Measurements from ENCODE around the gene AP4B1.

Gene AP4B1

DNA sequence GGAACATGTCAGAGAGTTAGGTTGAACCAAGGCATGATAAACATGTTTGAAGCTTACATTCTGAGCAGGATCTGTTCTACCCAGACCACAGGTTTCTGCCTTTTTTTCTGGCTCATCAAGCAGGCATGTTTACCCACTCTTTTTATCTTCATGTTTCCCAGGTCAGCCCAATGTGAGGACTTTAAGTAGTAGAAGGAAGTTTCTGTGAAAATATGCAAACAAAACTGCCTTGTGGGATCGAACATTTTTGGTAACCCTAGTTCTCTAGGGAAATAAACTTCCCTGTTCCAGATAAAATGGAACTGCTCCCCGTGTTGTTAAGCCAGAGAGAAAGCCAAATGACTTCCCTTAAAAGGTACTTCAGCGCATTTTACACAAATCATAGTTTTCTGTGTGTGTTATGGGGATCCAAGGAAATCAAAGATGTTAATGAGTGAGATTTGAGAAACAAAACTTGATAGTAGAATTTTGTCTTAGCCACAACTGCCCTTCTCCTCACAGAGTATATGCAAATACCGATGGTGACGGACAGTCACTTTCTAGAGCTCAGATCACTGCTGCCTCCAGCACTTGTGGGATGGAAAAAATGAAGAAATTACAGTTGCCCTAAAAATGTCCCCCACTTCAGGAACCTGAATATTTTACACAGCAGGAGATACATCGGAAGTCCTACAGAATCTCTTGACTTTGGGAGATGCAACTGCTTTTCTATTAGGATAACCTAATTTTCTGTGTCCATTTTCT lies 23.8 kb upstream of the AP4B1 start:
- no peaks in the 10 kb centered on the region for H3K27me3 ChIP-seq (ENCODE audit: control insufficient read depth, insufficient read depth, low read length)
- no peaks in the 10 kb centered on the region for H3K36me3 ChIP-seq (ENCODE audit: control insufficient read depth, insufficient read depth, low read length)
- H3K27ac ChIP-seq (ENCODE audit: low read depth, low read length) = peak overlapping the region; percentile 99
- H3K9ac ChIP-seq (ENCODE audit: low read length) = peak overlapping the region; percentile 97
- H3K4me1 ChIP-seq (ENCODE audit: control insufficient read depth, insufficient read depth, low read length) = peaks cover 20% of the 10 kb centered on the region
- H3K4me3 ChIP-seq (ENCODE audit: low read length) = peak overlapping the region; percentile 99

DNA sequence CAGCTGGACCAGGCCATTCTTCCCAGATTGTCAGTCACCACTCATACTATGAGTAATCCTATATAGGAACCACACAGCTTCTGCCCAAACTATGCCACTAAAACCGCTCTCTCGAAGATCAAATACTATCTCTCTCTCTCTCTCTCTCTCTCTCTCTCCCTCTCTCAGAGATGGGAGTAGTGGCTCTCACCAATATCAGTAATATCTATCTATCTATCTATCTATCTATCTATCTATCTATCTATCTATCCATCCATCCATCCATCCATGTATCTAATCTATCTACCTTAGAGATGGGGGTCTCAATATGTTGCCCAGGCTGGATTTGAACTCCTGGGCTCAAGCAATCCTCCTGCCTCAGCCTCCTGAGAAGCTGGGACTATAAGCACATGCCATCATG lies 19.9 kb upstream of the AP4B1 start:
- no peaks in the 10 kb centered on the region for H3K36me3 ChIP-seq (ENCODE audit: control insufficient read depth, insufficient read depth, low read length)
- no peaks in the 10 kb centered on the region for H3K27me3 ChIP-seq (ENCODE audit: control insufficient read depth, insufficient read depth, low read length)
- no peak overlapping the region for H3K9ac ChIP-seq (ENCODE audit: low read length)
- H3K27ac ChIP-seq (ENCODE audit: low read depth, low read length) = no peak overlapping the region
- H3K4me3 ChIP-seq (ENCODE audit: low read length) = no peak overlapping the region
- H3K4me1 ChIP-seq (ENCODE audit: control insufficient read depth, insufficient read depth, low read length) = peaks cover 6% of the 10 kb centered on the region

DNA sequence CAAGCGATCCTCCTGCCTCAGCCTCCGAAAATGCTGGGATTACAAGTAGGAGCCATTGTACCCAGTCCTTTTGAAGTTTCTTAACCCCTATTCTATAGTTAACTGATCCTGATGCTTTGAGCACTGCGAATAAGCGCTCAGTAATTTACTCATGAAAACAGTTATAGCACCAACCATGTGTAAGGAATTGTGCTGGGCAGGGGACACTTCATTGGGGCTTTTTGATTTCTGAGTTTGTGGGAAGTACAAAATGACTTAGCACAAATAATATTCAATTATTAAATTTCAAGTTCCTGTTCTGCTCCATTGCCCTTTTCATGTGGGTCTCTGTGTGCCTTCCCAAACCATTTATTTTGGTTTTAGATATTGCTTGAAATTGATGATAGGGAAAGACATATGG lies 18.4 kb upstream of the AP4B1 start:
- H3K4me3 ChIP-seq (ENCODE audit: low read length) = no peak overlapping the region

DNA sequence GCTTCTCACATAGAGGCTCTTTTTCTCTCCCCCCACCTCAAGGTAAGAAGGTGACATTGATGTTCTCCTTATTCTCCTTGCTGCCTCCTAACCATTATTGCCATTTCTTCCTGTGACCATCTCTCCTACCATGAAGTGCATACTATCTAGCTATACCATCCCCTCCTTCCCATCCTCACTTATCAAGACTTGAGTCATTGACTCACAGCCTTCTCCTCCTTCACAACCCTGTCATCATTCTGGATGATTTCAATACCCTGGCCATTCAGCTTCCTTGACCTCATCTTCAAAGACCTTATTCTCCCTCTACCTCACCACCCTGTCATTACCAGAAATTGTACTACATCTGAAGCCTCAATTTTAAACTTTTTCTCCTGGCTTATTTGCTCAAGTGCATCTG lies 13.6 kb upstream of the AP4B1 start:
- no peak overlapping the region for H3K27ac ChIP-seq (ENCODE audit: low read depth, low read length)
- peaks cover 2% of the 10 kb centered on the region for H3K4me1 ChIP-seq (ENCODE audit: control insufficient read depth, insufficient read depth, low read length)

More for the DNA sequence above, 18.4 kb upstream of the AP4B1 start:
- no peak overlapping the region for H3K27ac ChIP-seq (ENCODE audit: low read depth, low read length)
- H3K9ac ChIP-seq (ENCODE audit: low read length) = no peak overlapping the region
- no peaks in the 10 kb centered on the region for H3K36me3 ChIP-seq (ENCODE audit: control insufficient read depth, insufficient read depth, low read length)
- H3K27me3 ChIP-seq (ENCODE audit: control insufficient read depth, insufficient read depth, low read length) = no peaks in the 10 kb centered on the region
- H3K4me1 ChIP-seq (ENCODE audit: control insufficient read depth, insufficient read depth, low read length) = no peaks in the 10 kb centered on the region

DNA sequence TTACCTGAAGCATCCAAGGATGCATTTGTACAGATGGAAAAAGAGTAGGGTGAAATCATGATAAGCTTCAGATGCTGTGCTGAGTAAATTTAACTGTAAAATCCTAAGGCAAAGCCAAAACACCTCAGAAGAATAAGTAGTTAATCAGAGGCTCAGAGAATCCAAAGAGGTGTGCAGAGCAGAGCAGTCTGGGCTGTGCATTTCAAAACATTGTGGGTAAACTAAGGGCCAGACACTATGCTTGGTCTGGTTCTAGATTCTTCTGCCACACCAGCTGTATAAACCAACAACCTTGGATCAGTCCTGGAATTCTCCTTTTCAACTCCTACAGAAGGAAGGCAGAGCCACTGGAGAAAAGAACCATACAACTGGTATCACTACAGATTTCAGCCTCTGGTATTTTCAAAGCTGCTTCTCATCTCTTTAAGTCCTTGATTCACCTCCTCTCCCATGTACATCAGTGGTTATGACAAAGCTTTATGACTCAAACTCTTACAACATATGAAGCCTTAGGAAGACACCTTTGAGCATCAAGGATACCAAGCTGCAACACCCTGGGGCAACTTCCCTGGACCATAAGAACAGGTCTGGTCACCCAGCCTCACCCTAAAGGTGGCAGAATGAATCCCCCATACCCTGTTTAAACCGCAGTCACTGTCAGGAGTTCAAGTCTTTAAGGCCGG lies 12.9 kb upstream of the AP4B1 start:
- H3K27ac ChIP-seq (ENCODE audit: low read depth, low read length) = no peak overlapping the region
- peaks cover 10% of the 10 kb centered on the region for H3K4me1 ChIP-seq (ENCODE audit: control insufficient read depth, insufficient read depth, low read length)
- no peaks in the 10 kb centered on the region for H3K27me3 ChIP-seq (ENCODE audit: control insufficient read depth, insufficient read depth, low read length)
- no peak overlapping the region for H3K9ac ChIP-seq (ENCODE audit: low read length)
- no peaks in the 10 kb centered on the region for H3K36me3 ChIP-seq (ENCODE audit: control insufficient read depth, insufficient read depth, low read length)
- no peak overlapping the region for H3K4me3 ChIP-seq (ENCODE audit: low read length)

More for the DNA sequence above, 13.6 kb upstream of the AP4B1 start:
- Histone ChIP-seq H3K9ac (ENCODE audit: low read length) (no peak overlapping the region), H3K27me3 (ENCODE audit: control insufficient read depth, insufficient read depth, low read length) (no peaks in the 10 kb centered on the region), H3K4me3 (ENCODE audit: low read length) (no peak overlapping the region), H3K36me3 (ENCODE audit: control insufficient read depth, insufficient read depth, low read length) (no peaks in the 10 kb centered on the region)

DNA sequence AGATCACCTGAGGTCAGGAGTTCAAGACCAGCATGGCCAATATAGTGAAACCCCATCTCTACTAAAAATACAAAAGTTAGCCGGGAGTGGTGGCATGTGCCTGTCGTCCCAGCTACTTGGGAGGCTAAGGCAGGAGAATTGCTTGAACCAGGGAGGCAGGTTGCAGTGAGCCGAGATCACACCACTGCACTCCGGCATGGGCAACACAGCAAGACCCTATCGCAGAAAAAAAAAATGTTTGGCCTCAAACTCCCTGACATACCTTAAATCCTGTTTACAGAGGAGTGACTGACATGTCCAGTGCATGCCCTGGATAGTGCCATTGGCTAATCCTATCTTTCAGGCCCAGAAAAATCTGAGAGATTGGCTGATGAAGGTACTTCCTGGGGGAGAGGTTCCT lies 12.4 kb upstream of the AP4B1 start:
- no peak overlapping the region for H3K9ac ChIP-seq (ENCODE audit: low read length)
- no peak overlapping the region for H3K4me3 ChIP-seq (ENCODE audit: low read length)
- no peak overlapping the region for H3K27ac ChIP-seq (ENCODE audit: low read depth, low read length)
- H3K27me3 ChIP-seq (ENCODE audit: control insufficient read depth, insufficient read depth, low read length) = no peaks in the 10 kb centered on the region
- H3K36me3 ChIP-seq (ENCODE audit: control insufficient read depth, insufficient read depth, low read length) = no peaks in the 10 kb centered on the region
- peaks cover 13% of the 10 kb centered on the region for H3K4me1 ChIP-seq (ENCODE audit: control insufficient read depth, insufficient read depth, low read length)

DNA sequence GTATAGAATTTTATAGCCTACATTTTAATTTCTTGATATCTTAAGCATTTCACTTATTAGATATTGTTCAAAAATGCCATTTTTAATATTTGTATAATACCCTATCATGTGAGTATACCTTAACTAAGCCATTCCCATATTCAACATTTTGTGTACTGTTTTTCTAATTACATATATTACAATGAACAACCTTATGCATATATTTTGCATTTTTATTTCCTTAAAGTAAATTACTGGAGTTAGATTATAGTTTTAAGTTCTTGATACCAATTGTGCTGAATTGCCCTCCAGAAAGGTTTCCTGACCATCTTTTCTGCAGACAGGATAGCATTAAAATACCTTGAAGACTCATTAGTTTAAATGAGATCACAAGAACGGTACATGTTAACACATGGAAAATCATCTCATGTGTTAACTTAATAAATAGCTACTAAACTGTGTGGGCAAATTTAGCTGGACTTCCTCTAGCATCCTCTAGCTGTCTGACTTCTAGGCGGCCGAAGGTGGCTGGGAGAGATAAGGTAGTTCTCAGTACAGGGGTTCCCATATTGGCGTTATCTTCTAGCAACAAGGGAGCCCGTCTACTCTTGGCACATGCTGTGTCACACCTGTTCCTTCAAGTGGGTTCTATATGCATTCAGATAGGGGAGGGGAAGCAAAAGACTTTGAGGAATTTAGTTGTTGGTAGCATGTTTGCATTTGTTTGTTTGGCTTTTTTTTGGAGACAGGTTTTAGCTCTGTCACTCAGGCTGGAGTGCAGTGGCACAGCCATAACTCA lies 9.5 kb upstream of the AP4B1 start:
- H3K9ac ChIP-seq (ENCODE audit: low read length) = no peak overlapping the region
- peaks cover 6% of the 10 kb centered on the region for H3K36me3 ChIP-seq (ENCODE audit: control insufficient read depth, insufficient read depth, low read length)
- no peaks in the 10 kb centered on the region for H3K27me3 ChIP-seq (ENCODE audit: control insufficient read depth, insufficient read depth, low read length)
- peaks cover 13% of the 10 kb centered on the region for H3K4me1 ChIP-seq (ENCODE audit: control insufficient read depth, insufficient read depth, low read length)
- no peak overlapping the region for H3K4me3 ChIP-seq (ENCODE audit: low read length)
- no peak overlapping the region for H3K27ac ChIP-seq (ENCODE audit: low read depth, low read length)

DNA sequence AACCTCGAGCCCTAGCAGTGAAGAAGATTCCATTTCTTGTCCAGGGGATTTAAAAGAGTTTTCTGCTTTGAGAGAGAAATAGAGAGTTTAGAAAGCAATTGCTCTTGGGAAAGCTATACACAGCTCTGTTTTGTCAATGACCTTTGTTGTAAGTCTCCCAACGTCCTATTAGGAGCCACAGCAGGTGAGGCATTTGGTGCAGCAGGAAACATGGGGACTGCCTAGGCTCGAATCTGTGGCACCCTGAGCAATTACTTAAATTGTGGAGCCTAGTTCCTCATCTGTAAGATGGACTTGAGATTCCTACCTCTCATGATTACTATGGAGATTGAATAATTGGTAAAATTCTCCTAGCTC lies 8.7 kb upstream of the AP4B1 start:
- Histone ChIP-seq H3K36me3 (ENCODE audit: control insufficient read depth, insufficient read depth, low read length) (peaks cover 6% of the 10 kb centered on the region), H3K4me1 (ENCODE audit: control insufficient read depth, insufficient read depth, low read length) (peaks cover 13% of the 10 kb centered on the region), H3K9ac (ENCODE audit: low read length) (no peak overlapping the region), H3K4me3 (ENCODE audit: low read length) (no peak overlapping the region), H3K27me3 (ENCODE audit: control insufficient read depth, insufficient read depth, low read length) (no peaks in the 10 kb centered on the region), H3K27ac (ENCODE audit: low read depth, low read length) (peak overlapping the region; percentile 84)

DNA sequence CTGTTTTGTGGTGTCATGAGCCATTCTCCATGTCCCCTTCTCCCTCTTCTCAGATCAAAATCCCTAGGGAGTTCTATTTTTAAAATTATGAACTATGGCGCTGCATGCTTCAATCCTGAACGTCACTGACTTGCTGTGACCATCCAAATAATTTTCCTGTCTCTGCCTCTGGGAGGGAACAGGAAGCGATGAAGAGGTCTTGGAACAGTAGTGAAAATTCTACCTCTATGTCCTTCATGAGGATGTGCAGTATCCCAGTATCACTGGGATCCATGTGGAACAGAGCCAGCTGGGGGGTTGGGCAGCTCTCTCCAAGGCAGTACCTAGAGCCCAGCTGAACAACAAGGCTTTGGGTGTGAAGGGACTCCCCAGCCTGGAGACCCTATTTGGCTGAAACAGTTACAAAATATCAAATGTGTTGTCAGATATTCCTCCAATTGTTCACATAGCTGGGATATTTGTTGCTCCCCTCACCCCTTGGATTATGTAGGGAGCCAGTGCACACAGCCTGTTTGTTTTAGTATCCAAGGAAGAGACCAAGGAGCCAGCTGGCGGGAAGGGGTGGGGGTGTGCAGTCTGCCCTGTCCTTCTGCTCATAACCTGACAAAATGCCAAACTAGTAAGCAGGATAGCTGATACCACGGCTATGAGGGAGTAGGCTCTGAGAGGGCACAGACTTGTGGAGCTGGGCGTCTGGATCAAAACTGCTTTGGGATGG lies 8.2 kb upstream of the AP4B1 start:
- H3K27me3 ChIP-seq (ENCODE audit: control insufficient read depth, insufficient read depth, low read length) = no peaks in the 10 kb centered on the region
- peak overlapping the region; percentile 84 for H3K27ac ChIP-seq (ENCODE audit: low read depth, low read length)
- no peak overlapping the region for H3K9ac ChIP-seq (ENCODE audit: low read length)
- peaks cover 8% of the 10 kb centered on the region for H3K36me3 ChIP-seq (ENCODE audit: control insufficient read depth, insufficient read depth, low read length)
- peaks cover 13% of the 10 kb centered on the region for H3K4me1 ChIP-seq (ENCODE audit: control insufficient read depth, insufficient read depth, low read length)
- no peak overlapping the region for H3K4me3 ChIP-seq (ENCODE audit: low read length)

DNA sequence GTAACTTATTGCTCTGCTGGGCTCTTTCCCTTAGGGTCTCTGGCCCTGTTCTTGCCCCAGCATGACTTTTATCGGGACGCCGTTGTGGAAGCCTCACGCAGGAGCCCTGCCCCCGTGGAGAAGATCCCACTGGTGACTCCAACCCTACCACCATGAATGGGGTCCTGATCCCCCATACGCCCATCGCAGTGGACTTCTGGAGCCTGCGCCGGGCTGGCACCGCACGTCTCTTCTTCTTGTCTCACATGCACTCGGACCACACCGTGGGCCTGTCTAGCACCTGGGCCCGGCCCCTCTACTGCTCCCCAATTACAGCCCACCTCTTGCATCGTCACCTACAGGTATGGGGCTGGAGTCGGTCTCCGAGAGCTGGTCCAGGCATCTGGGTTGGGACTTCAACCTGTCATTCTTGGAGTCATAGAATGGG lies 849 bp upstream of the AP4B1 start:
- Histone ChIP-seq H3K27me3 (ENCODE audit: control insufficient read depth, insufficient read depth, low read length) (no peaks in the 10 kb centered on the region), H3K9ac (ENCODE audit: low read length) (peak overlapping the region; percentile 86), H3K36me3 (ENCODE audit: control insufficient read depth, insufficient read depth, low read length) (peaks cover 3% of the 10 kb centered on the region), H3K4me1 (ENCODE audit: control insufficient read depth, insufficient read depth, low read length) (peaks cover 6% of the 10 kb centered on the region), H3K4me3 (ENCODE audit: low read length) (peak overlapping the region; percentile 96), H3K27ac (ENCODE audit: low read depth, low read length) (peak overlapping the region; percentile 79)

DNA sequence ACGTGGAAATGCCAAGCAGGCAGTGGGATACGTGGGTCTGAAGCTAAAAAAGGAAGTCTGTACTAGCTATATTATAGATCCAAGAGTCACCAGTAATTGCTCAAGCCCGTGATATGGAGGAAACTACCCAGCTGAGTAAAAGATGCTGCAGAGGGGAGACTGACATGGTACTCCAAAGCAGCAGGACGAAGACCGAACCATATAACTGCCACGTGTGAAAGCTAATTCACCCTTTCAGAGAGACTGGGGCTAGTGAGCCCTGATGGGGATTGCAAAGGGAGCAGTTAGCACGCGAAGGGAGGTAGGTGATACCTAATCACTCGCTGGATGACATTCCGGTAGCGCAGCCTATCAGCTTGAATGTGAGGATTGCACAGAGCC lies 316 bp downstream of the AP4B1 start:
- Histone ChIP-seq H3K27me3 (ENCODE audit: control insufficient read depth, insufficient read depth, low read length) (no peaks in the 10 kb centered on the region), H3K36me3 (ENCODE audit: control insufficient read depth, insufficient read depth, low read length) (peaks cover 5% of the 10 kb centered on the region), H3K27ac (ENCODE audit: low read depth, low read length) (peak overlapping the region; percentile 88), H3K4me1 (ENCODE audit: control insufficient read depth, insufficient read depth, low read length) (peaks cover 6% of the 10 kb centered on the region), H3K9ac (ENCODE audit: low read length) (peak overlapping the region; percentile 90), H3K4me3 (ENCODE audit: low read length) (peak overlapping the region; percentile 96)
